ENCODE measurements around the gene NAXE.
A peak's percentile ranks its signal among the peaks of the same experiment; 100 is the strongest.
"Not testable (repeated sequence)": the region's sequence is repeated elsewhere in the genome, so short reads cannot be mapped to it uniquely, and the experiment has no call there.

Gene NAXE

DNA sequence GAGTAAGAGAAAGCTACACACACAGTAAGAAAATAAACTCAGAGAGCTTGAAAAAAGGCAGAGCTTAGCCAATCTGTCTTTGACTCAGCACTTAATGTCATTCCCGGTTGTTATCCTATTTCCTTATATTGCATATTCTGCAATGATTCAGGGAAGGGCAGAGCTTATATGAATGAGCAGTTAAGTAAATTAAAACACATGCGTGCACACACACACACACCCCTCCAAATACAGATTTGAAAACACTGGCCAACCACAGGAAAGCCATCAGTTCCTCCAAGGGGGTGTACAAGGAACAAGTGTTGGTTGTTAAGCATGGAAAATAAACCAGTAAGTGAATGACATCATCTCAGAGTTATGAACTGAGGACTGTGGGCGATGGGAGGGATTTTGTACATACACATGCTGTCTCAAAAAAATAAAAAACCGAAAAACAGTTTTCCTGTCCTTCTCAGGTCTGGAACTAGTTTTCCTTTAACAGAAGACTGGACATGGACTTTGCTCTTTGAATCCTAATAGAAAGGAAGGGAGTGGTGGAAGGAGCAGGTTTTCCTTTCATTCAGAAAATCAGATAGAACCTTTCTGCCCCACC lies 20.2 kb upstream of the NAXE start:
- DNase-seq = no peak

DNA sequence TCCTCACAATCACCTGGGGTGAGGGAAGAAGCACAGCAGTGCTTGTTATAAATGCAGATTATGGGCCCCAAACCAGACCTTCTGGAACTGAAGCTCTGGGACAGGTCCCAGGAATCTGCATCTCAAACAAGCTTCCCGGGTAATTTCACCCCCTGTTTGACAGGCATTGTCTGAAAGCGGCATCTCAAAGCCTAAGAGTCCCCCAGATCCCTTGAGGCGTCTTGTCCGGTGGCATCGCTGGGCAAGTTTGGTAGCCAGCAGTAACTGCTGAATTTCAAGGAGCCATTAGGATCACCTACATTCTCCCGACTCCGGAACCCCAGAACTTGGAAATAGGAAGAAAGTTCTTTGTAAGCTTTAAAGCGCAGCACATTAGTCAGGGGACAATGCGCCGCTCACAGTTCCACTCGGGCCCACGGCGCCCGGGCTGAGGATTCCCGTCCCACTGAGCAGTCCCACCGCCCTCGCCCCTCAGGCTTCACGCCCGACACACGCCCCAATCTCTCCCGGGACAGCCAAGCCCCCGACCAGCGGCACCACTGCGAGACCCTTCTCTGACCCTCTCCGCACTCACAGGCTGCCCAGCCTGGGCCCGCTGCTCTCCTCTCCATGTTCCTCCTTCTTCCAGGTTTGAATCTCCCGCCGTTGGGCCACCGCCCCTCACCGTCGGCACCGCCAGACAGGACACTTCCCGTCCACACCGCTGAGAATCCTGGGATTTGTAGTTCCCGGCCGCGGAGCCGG lies 19.5 kb upstream of the NAXE start, which contains the start of gene IQGAP3:
TSS of gene IQGAP3 (minus strand) at position 647 of the 744 bp plus-strand sequence. CDS start at position 611, 36 bp downstream.
- DNase-seq = peak; percentile 61 to 63

DNA sequence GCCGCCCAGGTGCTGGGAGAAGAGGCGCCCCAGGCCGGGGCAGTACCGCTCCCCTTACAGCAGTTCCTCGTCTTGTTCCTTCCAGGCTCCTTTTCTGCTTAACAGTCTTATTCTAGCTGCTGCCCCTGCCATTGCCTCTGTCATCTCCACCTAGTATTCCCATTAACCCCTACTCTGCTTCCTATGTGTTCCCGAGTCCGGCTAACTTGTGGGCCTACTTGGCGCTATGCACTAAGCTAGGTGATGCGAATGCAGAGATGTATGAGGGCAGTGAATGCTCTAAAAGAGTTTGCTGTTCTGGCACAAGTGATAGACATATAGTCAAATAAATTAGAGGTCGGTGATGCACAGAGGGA lies 18.9 kb upstream of the NAXE start:
- no peak for DNase-seq

DNA sequence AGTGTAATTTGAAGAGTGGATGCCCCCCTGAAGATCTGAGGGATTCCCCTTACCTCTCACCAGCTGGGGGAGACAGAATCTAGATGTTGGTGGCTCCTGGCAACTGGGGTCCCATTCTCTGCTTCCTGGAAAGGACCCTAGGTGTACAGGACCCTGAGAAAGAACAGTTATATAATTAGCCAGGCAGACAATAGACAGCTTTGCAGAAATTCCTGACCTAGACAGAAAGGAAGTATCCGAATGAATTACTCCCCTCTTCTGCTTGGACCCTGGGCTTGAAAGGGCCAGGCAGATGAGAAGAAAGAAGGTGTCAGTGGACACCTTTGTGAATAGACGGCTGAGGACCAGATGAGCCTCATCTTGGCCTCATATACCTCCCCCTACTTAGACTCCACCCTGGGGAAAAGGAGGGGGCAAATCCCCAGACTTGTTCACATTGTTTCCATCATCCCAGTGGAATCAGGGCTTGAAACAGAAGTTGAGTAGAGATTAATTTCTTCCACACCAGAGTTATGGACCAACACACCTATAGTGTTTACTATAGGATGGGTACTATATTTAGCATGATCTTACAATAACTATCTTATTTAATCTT lies 17.4 kb upstream of the NAXE start:
- no peak for DNase-seq

DNA sequence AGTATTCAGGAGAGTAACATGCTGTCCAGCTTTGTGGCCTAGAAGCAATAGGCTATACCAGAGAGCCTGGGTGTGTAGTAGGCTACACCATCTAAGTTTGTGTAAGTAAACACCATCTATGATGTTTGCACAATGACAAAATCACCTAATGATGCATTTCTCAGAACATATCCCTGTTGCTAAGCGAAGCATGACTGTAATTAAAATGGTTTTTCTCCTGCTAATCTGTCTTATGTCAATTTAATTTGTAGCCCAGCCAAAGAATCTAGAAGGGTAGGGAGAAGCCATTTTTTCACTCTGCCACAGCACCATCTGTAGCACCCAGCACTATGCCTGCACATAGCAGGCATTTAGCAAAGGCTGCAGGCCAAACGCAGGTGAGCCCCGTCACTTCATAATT lies 14.0 kb upstream of the NAXE start:
- DNase-seq = no peak

DNA sequence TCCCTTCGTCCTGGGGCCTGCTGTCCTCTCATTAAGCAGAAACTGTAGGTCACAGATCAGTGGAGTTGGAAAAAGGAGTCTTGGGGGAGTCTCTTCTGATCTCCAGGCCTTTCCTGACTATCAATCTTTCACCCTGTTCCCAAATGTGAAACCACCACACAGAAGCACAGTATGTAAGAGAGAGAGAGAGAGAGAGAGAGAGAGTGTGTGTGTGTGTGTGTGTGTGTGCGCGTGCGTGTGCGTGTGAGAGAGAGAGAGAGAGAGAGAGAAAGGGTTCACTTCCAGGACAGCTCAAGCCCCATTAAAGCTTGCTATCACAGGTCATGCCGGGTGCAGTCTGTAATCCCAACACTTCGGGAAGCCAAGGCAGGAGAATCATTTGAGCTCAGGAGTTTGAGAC lies 13.5 kb upstream of the NAXE start:
- DNase-seq = no peak

DNA sequence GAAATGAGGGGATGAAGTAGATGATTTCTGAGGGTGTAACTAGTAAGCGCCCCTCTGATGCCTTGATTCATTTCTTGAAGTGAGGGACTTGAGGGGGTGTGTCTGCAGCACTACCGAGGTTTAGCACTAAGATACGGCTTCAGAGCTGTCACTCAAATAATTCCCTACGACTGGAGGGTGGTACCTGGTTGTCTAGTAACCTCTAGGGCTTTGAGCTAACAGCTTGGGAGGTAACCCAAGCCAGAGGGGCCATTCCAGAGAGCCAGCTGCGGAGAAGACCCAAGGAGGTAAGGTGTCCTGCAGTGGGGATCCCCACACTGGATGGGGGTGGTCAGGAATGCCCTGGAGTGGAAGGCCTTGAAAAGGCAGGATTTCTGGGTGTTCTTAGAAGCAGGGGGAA lies 12.1 kb upstream of the NAXE start, which contains the start of gene TTC24:
TSS of gene TTC24 (plus strand) at position 252 of the 400 bp plus-strand sequence. CDS start 1,642 bp downstream, outside the sequence.
- DNase-seq = no peak

DNA sequence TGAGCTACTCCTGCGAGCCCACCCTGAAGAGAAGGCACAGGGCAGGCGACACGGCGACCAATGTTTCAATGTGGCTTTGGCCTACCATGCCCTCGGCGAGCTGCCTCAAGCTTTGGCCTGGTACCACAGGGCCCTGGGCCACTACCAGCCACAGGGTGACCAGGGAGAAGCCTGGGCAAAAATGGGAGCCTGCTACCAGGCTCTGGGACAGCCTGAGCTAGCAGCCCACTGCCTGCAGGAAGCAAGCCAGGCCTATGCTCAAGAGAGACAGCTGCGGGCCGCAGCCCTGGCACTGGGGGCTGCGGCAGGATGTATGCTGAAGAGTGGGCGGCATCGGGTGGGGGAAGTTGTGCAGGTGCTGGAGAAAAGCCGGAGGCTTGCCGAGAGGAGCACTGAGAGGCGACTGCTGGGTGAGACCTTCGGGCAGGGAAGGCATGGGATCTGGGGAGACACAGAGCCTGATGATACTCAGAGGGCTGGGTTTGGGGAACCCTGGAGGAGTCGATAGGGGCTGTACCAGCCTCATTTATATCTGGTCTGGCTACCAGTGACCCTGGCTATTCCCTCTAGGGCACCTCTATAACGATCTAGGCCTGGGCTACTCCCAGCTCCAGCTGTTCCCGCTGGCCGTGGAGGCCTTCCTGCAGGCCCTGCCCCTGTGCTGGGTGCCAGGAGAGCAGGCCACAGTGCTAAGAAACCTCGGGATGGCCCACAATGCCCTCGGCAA lies 9.8 kb upstream of the NAXE start:
- DNase-seq = no peak

DNA sequence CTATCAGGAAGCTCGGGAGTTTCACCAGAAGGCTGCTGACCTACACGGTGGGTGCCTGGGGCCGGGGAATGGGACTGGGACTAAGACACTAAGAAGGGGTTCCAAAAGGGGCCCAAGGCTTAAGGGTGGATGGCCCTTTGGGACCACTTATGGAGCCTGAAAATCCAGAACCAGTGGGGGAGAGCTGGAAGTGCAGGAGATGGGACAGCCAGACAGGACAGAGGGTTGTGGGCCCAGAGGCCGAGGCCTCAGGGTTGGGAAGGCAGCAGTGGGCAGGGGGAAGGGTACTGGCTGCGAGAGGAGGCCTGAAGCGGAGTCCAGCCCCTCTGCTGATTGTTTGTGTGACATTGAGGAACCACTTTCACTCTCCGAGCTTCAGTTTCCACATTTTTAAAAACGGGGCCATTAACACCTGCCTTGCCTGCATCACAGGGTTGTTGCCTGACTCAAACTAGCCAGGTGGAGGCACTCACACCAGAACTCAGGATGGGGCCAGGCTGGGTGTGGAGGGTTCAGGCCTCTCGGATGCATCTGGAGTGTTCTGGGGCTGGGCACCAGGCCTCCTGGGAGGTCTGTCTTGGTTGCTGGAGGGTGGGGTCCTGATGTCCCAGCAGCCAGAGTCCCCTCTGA lies 9.1 kb upstream of the NAXE start:
- DNase-seq = no peak

DNA sequence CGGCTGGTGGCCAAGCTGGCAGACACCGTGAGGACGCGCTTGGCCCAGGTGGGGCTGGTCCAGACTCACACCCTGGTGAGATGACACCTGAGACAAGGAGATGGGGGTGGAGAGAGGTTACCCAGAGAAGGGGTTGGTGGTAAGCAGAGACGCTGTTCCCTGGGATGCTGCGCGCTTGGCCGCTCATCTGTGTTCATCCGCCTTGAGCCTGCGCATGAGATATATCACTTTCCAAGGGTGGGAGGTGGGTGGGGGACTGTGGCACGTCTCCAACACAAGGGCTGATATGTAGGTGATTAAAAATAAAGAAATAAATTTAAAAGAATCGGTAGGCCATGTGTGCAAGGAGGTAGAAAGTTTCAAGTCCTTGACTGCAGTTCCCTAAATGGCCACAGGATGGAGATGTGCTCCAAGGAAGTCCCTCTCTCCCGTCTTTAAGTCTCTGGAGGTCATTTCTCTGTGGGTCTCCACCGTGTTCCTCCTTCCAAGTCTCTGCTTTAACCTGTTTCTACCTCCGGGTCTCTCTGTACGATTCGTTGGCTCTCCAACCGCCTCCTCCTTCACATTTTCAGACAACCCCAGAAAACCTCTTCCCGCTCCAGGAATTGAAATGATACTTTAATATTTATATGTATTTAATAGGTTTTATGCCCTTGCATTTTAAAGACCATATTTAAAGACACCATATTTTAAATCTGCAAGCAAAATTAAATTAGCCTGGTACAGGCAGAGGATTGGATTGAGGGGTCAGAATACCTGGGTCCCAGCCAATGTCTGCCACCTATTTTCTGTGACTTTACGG lies 7.6 kb upstream of the NAXE start:
- DNase-seq = peak; percentile 77 to 79

DNA sequence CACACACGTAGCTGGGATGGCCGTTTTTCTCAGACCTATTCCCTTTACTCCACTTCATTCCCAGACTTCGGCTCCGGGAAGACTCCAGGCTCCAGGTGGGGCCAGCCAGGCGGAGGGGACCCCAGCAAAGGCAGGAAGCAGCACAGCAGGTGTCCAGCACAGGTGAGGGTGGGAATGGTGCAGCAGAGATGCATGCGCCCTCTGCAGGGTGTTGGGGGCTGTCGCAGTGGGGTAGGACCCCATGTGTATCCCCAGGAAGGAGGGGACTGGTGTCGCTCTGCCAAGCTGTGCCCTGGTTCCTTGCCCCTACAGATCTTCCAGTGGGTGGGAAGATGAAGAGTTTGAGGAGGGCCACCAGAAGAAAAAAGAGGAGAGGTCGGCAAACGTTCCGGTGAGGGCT lies 6.8 kb upstream of the NAXE start:
- no peak for DNase-seq

DNA sequence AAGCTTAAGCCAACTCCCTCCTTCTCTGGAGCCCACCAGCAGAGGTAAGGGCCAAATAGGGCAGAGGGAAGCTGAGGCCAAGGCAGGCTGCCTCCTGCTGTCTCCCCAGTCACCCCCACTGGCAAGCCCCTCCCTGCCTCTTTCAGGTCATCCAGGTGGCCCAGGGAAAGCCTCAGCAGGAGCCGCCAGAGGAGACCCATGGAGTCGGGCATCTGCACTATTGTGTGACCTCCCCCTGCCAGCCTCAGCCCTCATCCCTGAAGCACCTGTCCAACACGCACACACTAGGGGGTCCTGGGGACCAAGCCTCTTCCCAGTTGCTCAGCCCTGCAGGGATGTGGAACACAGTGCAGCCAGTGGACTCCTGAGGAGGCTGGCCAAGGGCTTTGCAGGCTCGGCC lies 5.3 kb upstream of the NAXE start:
- no peak for DNase-seq

DNA sequence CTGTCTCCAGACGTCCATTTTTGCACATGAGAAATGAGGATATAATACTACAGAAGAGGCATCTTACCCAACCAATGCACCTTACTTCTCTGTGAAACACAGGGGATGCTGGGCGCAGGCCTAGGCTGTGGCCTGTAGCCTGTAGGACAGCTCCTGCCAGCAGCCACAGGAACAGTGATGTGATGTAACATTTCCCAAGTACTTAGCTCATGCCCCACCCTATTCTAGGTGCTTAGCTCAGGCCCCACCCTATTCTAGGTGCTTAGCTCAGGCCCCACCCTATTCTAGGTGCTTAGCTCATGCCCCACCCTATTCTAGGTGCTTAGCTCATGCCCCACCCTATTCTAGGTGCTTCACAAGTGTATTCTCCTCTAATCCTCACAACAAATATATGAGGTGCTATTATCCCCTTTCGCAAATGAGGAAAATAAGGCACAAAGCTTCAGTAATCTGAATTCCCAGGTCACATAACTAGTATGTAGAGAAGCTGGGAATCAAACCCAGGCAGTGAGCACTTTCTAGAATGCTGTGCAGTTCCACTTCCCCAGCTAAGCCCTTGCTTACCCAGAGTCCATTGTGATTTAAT lies 4.6 kb upstream of the NAXE start:
- no peak for DNase-seq

DNA sequence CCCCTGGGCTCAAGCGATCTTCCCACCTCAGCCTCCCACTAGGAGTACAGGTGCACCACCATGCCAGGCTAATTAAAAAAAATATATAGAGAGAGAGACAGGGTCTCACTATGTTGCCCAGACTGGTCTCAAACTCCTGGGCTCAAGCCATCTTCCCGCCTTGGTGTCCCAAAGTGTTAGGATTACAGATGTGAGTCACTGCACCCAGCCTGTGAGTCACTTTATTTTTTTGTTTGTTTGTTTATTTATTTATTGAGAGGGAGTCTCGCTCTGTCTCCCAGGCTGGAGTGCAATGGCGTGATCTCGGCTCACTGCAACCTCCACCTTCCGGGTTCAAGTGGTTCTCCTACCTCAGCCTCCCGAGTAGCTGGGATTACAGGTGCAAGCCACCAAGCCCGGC lies 3.6 kb upstream of the NAXE start:
- not testable (repeated sequence) for DNase-seq

DNA sequence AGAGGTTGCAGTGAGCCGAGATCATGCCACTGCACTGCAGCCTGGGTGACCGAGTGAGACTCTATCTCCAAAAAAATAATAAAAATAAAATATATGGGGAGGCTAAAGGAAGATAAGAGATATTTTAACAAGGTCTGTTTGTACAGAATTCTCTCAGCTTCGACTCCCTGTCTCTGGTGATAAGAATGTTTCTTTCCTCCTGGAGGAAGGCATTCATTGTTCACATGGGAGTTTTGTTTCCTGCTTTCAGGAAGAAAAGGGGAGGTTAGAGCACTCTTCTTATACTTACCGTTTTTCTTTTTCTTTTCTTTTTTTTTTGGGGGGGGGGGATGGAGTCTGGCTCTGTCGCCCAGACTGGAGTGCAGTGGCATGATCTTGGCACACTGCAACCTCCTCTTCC lies 2.0 kb upstream of the NAXE start:
- no peak for DNase-seq

DNA sequence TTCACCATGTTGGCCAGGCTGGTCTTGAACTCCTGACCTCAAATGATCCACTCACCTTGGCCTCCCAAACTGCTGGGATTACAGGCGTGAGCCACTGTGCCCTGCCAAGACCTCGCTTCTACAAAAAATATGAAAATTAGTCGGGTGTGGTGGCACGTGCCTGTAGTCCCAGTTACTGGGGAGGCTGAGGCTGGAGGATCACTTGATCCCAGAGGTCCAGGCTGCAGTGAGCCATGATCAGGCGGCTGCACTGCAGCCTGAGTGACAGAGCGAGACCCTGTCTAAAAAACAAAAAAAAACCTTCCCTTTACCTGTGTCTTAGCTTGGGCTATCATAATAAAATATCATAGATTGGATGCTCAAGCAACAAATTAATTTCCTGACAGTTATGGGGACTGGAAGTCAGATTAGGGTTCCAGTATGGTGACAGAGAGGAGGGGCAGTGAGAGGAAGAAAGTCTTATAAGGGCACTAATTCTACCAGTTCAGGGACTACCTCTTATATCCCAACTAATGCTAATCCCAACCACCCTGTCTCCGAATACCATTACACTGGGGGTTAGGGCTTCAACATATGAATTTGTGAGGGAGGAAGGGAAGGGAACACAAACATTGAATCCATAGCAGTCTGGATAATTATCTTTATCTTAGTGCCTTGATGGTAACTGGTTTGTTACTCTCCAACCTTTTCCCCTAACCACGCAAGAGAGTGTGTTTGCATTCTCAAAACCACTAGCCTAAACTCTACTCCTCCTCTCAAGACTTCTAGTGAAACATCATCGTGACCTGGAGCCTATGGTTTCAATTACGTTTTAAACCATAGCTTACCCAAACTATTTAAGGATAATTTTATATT lies 1.0 kb upstream of the NAXE start:
- no peak for DNase-seq

DNA sequence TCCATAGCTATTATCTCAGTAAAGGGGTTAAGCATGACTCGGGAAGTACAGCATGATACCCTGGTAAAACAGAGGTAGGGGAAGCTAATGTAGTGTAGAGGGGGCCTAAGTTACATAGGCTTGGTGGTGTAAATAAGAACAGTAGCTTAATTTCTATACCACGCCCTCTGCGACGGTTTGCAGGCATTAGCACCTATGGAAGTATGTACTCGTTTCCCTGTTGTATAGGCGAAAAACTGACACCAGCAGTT lies 470 bp upstream of the NAXE start:
- DNase-seq = no peak

DNA sequence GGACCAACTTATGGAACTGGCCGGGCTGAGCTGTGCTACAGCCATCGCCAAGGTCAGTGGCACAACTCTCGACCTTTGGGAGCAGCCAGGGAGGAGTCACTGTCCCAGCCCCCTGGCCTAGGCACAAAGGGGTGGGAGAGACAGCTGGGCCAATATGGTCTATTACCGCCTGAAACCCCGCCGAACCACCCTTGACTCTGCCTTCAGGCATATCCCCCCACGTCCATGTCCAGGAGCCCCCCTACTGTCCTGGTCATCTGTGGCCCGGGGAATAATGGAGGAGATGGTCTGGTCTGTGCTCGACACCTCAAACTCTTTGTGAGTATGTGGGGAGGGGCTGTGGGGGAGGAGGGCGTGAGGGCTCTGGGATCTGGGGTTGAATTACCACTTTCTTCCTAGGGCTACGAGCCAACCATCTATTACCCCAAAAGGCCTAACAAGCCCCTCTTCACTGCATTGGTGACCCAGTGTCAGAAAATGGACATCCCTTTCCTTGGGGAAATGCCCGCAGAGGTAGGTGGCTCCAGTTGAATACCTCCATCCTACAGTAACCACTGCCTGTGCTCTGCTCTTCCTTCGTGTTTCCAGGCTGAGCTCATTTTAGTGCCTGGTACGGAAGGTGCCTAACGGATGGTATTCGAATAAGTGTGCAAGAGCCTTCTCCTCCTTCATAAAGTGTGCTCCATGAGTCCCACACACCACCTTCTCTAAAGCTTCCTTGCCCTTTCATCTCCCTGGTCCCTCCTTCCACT lies 758 bp downstream of the NAXE start:
- no peak for DNase-seq

DNA sequence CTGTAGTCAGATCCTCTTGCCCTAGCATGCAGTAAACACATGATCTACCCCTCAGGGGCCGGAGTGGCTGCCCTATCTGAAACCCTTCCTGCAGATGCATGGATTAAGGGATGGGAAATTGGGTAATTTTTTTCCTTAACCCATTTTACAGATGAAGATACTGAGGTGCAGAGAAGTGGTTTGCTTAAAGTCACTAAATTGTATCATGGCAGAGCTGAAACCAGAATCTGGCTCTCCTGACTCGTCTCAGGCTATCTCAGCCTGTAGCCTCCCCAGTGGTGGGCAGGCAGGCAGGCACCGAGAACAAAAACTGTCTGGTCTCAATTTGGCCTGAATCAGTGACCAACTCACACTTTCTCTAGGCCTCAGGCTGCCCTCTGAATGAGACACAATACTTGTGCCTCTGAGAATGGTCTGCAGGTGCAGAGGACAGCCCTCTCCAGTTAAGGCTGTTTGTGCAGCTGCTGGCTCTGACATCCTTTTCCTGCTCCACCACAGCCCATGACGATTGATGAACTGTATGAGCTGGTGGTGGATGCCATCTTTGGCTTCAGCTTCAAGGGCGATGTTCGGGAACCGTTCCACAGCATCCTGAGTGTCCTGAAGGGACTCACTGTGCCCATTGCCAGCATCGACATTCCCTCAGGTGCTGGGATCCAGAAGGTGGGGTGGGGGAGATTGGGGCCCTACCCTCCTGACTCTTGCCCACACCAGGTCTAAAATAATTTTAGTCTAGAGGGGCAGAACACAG lies 1.5 kb downstream of the NAXE start:
- DNase-seq = no peak

DNA sequence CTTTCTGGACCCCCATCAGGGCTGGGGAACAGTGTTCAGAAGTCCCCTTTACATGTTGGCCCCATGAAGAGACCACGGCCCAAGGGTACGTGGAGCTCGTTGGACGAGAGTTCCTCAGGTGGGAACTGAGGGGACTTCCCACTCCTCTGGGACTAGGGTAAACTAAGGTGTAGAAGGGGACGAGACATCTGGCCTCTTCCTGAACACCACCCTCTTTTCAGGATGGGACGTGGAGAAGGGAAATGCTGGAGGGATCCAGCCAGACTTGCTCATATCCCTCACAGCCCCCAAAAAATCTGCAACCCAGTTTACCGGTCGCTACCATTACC lies 2.0 kb downstream of the NAXE start:
- DNase-seq = no peak
